ENCODE measurements around the gene ST6GALNAC2.

The ST6GALNAC2 gene

DNA sequence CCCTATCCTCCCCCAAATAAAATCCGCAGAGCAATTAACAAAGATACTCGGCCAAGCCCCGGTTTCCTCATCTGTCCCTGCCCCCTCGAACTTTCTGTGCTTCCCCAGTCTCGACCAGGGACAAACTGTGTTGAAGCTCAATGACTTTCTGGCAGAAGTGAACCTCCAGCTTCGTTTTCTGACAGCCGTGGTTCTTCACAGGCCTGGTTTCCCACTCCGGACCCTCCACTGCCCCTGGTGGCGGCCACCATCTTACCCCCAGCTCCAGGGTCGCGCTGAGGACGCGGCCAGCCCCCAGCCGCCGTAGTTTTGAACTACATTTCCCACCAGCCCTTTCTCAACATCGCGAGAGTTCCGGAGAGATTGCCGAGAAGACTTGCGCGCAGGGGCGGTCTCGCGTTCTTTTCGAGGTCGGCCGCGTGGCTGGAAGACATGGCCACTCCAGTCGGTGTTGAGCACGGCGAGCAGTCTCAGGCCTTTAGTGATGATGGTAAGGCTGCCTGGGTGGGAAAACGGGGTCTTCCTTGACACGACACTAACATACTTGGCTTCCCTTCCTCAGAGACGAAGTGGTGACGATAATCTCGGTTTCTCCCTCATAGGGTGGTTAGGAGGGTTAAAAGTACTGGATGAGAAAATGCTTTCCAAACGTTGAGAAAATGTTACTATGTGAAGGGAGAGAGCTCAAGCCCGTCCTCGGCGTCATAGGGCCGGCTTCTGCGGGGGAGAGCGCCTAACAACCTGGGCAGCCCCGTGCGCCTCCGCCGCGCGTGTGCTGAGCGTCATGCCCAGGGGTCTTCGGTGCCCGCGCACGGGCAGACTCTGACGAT is 28.1 kb downstream of the ST6GALNAC2 start:
- DNase-seq, result peak; percentile 47 to 94 (median 83)

- no peak for DNase-seq
Observed at GRCh38 chr17:76556765-76557367, 28.8 kb downstream of the ST6GALNAC2 start.

- DNase-seq, result peak in 46 of 58 donors; percentile 16 to 85 (median 60)
Observed at GRCh38 chr17:76554131-76554530, 31.5 kb downstream of the ST6GALNAC2 start.

DNA sequence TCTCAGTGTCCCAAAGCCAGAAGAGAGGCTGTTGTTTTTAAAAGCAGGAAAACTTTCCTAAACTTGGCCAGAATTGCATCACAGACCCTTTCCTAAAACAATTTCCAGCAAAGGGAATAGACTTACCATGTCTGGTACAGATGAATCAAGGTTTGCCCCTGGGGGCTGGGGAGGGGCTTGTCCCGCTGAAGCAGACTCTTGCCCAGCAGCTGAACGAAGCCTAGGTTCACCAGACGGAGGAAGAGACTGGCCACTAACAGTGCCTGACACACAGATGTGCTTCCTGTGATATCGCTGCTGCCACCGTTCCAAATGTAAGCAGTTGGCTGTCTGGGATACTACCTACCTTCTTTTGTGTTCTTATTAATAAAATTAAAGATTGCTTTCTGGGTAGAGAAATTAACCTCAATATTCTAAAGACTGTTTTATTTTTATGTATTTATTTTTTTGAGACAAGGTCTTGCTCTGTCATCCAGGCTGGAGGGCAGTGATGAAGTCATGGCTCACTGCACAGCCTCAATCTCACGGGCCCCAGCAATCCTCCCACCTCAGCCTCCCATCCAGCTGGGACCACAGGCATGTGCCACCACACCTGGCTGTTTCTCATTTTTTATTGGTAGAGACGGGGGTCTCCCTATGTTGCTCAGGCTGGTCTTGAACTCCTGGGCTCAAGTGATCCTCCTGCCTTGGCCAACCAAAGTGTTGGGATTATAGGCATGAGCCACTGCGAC is 32.3 kb downstream of the ST6GALNAC2 start:
- DNase-seq, result no peak

DNA sequence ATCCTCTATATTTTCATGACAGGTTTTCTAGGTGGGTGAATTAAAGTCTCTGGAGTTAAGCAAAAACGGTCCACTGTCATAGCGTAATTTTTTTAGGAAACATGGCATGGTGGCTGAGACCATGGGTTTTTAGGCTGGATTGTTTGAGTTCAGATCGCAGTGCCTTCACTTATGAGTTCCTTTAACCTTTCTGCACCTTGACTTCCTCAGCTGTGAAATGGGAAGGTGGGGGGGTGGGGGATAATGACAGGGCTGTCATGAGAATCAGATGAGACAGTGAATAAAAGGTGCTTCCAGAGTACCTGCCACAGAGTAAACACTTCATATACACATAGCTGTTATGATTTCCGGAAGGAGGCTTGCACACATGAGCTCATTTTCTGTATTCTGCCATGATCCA is 34.0 kb downstream of the ST6GALNAC2 start:
- no peak for DNase-seq

DNA sequence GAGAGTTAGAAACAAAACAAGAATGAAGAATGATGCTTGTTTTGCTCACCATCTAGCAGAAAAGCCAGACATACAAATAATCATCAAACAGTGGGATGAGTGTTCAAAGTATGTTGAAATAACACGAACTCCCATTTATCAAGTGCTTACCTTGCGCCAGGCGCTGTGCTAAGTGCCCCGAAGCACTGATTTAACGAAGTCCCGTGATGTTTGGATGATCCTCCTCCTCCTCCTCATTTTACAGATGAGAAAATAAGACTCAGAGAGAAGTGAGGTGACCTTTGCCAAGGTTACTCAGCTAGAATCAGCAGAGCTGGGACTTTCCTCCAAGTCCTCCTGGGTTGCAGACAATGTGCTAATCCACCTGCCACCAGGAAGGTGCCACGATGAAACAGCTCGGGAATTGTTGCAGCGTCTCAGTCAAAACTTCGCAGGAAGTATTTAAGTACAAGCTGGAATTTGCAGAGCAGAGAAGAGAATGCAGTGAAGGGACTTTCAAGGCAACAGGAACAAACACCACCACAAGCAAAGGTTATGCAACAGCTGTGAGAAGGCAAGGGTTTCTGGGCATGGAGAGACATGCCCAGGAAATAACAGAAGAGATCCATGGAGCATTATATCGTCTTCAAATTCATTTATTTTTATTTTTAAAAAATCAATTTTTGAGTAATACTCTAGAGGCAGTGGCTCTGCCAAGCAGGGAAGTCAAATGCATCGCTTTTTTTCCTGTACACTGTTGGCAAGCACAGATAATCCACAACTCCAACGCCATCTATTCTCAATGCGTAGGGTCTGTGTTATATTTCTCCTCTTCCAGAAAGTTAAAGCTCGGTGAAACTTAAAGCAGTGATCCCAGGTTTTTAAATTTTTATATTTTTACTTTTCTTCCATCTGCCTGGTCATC is 34.7 kb downstream of the ST6GALNAC2 start:
- DNase-seq, result peak in 1 of 58 donors; percentile 35

- no peak for DNase-seq
Observed at GRCh38 chr17:76549539-76549938, 36.1 kb downstream of the ST6GALNAC2 start.

GRCh38 chr17:76549215-76549518 is 36.5 kb downstream of the ST6GALNAC2 start:
- DNase-seq, result no peak

DNA sequence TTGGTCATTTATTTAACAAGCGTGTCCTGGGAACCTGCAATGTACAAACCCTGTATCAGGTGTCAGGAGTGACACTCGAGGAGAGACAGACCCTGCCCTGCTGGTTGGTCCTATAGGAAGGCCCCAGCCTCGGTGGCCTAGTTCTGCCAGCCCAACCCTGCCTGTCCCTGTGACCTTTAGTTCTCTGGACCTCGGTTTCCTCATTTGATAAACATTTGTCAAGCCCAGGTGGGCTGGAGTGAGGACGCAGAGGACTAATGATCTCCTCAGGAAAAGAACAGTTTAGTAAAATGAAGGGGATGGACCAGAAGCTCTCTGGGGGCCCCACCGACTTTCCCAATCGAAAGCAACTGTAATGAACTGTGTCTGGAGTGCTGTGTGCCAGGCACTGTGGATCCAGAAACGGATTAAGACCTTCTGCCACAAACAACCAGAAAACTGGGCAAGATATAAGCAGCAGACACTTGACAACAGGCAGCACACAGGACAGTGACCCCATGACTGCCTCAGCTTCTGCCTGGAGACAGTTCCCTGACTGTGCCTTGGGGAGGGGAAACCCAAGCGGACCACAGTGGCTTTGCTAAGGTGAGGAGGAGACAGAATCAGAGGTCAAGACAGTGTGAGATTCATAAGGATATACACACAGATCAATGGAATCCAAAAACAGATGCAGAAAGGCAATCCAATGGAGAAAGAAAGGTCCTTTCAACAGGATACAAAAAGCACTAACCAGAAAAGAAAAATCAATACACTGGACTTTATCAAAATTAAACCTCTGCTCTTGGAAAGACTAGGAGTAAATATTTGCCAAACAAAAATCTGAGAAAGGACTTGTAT is 37.1 kb downstream of the ST6GALNAC2 start:
- DNase-seq, result no peak

DNA sequence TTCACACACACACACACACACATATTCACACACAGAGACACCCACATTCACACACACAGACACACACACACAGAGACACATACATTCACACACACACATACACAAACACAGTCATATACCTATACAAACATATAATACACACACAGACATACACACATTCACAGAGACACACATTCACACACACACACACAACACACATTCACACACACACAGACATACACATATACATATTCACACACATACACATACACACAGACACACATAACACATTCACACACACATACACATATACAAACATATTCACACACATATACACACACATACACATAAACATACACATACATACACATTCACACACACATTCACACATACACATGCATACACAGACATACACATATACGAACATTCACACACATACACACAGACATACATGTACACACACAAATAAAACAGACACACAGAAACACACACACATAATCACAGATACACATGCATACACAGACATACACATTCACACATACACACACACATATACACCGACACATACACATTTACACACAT is 37.9 kb downstream of the ST6GALNAC2 start:
- no peak for DNase-seq

DNA sequence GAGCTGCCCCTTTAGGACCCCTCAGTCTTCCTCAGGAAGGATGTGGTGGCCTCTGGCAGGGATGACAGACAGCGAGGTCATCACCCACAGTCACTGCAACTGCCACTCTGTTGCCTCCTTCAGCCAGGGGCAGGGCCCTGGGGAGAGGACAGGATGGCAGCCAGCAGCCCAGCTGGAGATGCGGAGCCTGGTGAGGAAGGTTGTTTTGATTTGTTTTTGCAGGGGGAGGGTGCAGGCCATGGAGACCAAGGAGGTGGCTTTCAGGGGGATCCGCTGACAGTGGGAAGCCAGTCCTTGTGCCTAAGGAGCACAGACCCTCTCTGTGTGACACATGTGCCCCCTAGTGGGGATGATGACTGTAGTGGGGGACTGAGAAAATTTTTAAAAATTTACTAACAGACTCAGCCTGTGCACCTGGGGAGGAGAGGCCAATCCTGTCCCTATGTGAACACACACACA is 38.4 kb downstream of the ST6GALNAC2 start:
- DNase-seq, result peak in 39 of 58 donors; percentile 27 to 80 (median 47)

GRCh38 chr17:76546556-76547182 is 39.0 kb downstream of the ST6GALNAC2 start:
- no peak for DNase-seq

DNA sequence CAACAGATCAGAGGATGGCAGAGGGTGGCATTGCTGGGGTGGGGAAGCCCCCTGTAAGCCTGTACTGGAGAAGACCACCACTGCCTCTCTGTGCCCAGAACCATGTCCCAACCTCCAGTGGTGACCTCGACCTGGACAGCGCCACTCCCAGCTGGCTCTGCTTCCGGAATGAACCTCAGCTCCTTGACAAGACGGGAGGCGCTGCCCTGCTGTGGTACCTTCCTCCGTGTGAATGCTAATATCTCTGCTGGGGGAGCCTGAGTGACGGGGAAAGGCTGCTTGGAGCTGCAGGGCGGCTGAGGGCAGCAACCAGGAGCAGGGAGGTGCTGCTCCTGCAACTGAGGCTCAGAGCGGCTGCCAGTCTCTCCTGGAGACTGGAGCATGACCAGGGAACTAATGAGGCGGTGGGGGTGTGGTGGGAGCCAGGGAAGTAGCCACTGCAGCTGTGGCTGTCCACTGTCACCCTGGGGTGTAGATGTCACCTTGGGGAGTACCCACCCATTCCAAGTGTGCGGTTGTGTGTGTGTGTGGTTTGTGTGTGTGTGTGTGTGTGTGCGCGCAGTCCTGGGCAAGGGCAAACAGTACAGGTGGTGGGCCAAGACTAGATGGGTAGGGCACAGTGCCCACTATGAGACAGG is 39.6 kb downstream of the ST6GALNAC2 start:
- DNase-seq, result peak in 1 of 58 donors; percentile 29

DNA sequence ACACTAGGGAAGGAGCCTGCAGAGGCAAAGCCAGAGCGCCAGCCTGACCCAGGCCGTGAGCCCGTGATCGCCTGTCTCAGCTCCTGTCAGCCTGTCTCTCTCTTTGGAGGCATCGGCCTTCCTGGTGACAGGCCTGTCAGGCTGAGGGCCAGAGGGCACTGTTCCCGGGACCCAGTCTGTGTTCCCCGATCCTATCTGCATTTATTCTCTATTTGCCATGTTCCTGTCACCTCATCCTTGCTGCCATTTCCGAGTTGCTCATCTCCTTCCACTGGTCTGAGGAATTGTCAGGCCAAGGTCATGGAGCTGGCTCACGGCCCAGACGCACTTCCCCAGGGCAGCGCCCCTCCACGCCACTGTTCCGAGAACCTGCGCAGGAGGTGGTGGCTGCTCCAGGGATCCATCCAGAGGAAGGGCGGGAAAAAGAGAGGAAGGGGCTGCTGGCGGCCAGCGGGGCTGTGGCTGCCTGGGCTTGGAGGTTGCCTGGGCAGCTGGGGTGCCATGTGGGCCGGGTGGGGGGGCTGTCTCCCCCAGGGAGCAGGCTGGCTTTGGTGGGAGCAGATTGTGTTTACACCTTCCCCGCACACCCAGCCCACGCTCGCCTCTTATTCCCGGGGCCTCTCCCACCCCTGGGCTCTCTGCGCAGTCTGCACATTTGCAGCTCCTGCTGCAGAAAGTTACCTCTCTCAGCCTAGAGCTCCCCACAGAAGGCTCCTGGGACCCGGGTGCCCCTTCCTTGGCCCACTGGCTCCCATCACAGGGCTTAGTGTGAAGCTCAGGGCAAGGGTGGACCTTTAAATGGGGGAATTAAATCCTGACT is 40.9 kb downstream of the ST6GALNAC2 start:
- peak in 20 of 58 donors; percentile 35 to 82 (median 63) for DNase-seq

DNA sequence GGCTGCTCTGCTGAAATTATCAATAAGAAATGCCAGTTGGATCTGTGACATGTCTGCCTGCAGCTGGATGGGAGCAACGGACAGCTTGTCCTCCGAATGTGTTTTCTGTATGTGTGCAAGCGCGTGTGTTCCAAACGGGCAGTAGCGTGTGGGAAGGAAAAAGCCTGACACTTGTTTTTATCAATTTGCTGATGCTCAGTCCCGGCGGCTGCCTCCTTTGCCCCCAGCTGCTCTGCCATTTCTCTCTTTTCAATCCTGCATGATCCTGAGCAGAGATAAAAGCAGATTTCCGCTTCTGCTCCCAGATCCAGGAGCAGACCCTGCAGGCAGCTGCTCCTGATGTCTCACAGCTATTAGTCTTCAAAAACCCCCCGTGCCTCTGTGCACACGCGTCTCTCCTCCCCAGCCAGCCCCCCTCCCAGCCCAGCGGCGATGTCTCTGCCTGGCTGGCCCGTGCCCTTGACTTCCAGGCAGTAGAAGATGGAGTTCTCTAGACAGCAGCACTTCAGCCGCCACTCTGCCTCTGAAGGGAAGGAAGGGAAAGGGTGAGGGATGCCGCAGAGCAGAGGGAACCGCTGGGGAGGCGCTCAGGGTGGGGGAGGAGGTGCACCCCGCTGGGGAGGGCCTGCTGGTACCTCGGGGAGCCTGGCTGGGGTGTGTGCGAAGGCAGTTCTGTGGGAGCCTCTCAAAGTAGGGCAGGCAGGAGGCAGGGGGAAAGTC is 41.7 kb downstream of the ST6GALNAC2 start:
- peak in 42 of 58 donors; percentile 28 to 83 (median 62) for DNase-seq

GRCh38 chr17:76543482-76543825 is 42.2 kb downstream of the ST6GALNAC2 start:
- no peak for DNase-seq

- DNase-seq, result no peak
Observed at GRCh38 chr17:76542984-76543383, 42.7 kb downstream of the ST6GALNAC2 start.

All from anterior cingulate cortex (tissue), 58 donors.